GM12878 (cell line): ENCODE measurements around the gene SPTAN1. TPM values are rescaled to one million over a fixed set of nuclear protein-coding genes. Genes with fewer than 3 reads are reported as not detected.

Experiments
- ATAC-seq: fragments of 200-7000 bp; cut with Tn5 transposase; 3 replicates; pipeline ENCODE4 v1.9.1; 2020; ENCODE audit warnings: mild to moderate bottlenecking, moderate library complexity
- BruUV-seq: library from RNA; stranded (reverse); fragments of 400-500 nt; replicated peaks from 2 replicates; lab custom pipeline; 2021; lab: Mats Ljungman, UMichigan
- CTCF ChIA-PET: fragments of 300-600 bp; sonication (Branson Sonifier 250); formaldehyde crosslinking; extraction: SDS; loops from one replicate; lab custom pipeline; 2021; ENCODE audit warnings: inconsistent platforms; lab: Yijun Ruan, JAX
- POLR2A ChIA-PET: fragments of 350-600 bp; formaldehyde crosslinking; extraction: SDS; loops from one replicate; lab custom pipeline; 2021; ENCODE audit warnings: inconsistent platforms; lab: Charles Lee
- RAD21 ChIA-PET: fragments of 300-600 bp; sonication (Branson Sonifier 250); formaldehyde crosslinking; loops from one replicate; lab custom pipeline; 2023; ENCODE audit warnings: antibody characterized with exemption; ENCODE audit not compliant: unreplicated experiment; lab: Charles Lee
- SMC1A ChIA-PET: fragments of 300-600 bp; sonication (Branson Sonifier 250); formaldehyde crosslinking; loops from one replicate; lab custom pipeline; 2023; ENCODE audit not compliant: unreplicated experiment, uncharacterized antibody; lab: Charles Lee
- DNase-seq: peaks from one replicate; pipeline ENCODE4 v3.0.0-alpha.2; 2011; ENCODE audit warnings: low read depth, low spot score
- FAIRE-seq: peaks from 3 replicates; lab custom pipeline; 2011; peaks lifted over from hg19 to GRCh38; lab: Jason Lieb, UNC
- H2AFZ ChIP-seq: 2 replicates; pipeline ENCODE4 v1.6.0; 2011; ENCODE audit warnings: low read depth, low read length, control low read depth; ENCODE audit not compliant: control insufficient read depth
- H3K27ac ChIP-seq: 2 replicates; pipeline ENCODE4 v1.5.1; 2011; ENCODE audit warnings: control low read depth; ENCODE audit not compliant: control insufficient read depth, insufficient read depth
- H3K27me3 ChIP-seq, 2 experiments: replicated peaks in 1 of 2; 2 replicates each; pipeline versions ENCODE4 v1.6.0 to v1.6.1; 2011; ENCODE audit warnings: low read length in 1 of 2; ENCODE audit not compliant: control insufficient read depth in 2 of 2, insufficient read depth in 2 of 2
- H3K36me3 ChIP-seq, 2 experiments: 2 replicates each; pipeline ENCODE4 v1.5.1; 2011; ENCODE audit warnings: low read length in 1 of 2; ENCODE audit not compliant: control insufficient read depth in 2 of 2, insufficient read depth in 2 of 2
- H3K4me1 ChIP-seq: 2 replicates; pipeline ENCODE4 v1.6.1; 2011; ENCODE audit warnings: mild to moderate bottlenecking, low read length, moderate library complexity, mixed read lengths; ENCODE audit not compliant: control insufficient read depth, insufficient read depth
- H3K4me2 ChIP-seq: 2 replicates; pipeline ENCODE4 v1.6.0; 2011; ENCODE audit warnings: control low read depth; ENCODE audit not compliant: control insufficient read depth, insufficient read depth
- H3K4me3 ChIP-seq: fragments of 200-600 bp; sonication (generic); 2 replicates; pipeline ENCODE4 v1.5.1; 2016
- H3K79me2 ChIP-seq: 2 replicates; pipeline ENCODE4 v1.6.0; 2011; ENCODE audit warnings: low read length; ENCODE audit not compliant: control insufficient read depth, insufficient read depth
- H3K9ac ChIP-seq: 2 replicates; pipeline ENCODE4 v1.8.0; 2011; ENCODE audit warnings: low read length, control low read depth, mixed read lengths; ENCODE audit not compliant: control insufficient read depth, insufficient read depth
- H3K9me3 ChIP-seq: replicated peaks from 3 replicates; pipeline ENCODE4 v1.5.1; 2011; ENCODE audit warnings: mild to moderate bottlenecking, low read length; ENCODE audit not compliant: control insufficient read depth, insufficient read depth
- H4K20me1 ChIP-seq: 2 replicates; pipeline ENCODE4 v1.6.0; 2011; ENCODE audit not compliant: control insufficient read depth, insufficient read depth
- MYB ChIP-seq: fragments of 150-350 bp; IDR thresholded peaks from 2 replicates; pipeline ENCODE4 v1.6.1; 2014; ENCODE audit warnings: mild to moderate bottlenecking, low read depth, low read length, borderline replicate concordance
- RELA ChIP-seq: fragments of 450-650 bp; IDR thresholded peaks from 2 replicates; pipeline ENCODE4 v1.8.0; 2014; ENCODE audit warnings: borderline replicate concordance; ENCODE audit not compliant: partially characterized antibody
- WGBS: methylation state at CpG from one replicate; pipeline ENCODE4 v1.1.6; 2016; ENCODE audit warnings: low lambda C conversion rate; ENCODE audit not compliant: insufficient replicate concordance, insufficient coverage; ENCODE audit errors: missing lambda C conversion rate; 5-methylcytosine and 5-hydroxymethylcytosine counted together
- in situ Hi-C: fragments of 300-500 bp; cut with MboI; formaldehyde crosslinking; loops from 9 replicates; pipeline ENCODE4 v1.14.3; 2018; ENCODE audit warnings: mixed read lengths
- intact Hi-C: fragments of 100-400 bp; cut with micrococcal nuclease; formaldehyde crosslinking; loops from one replicate; pipeline ENCODE4 v1.14.2; 2022; ENCODE audit not compliant: unreplicated experiment
- polyA plus RNA-seq, 11 experiments: library from polyadenylated mRNA; depleted of rRNA in 4 of 11; unstranded in 6 of 11; stranded (reverse) in 5 of 11; fragments of >200 nt; fragmentation: Nextera tagmentation in 4 of 11; fragmentation: Illumina TruSeq in 1 of 11; extraction: Ambion mirVana in 4 of 11; extraction: Trizol in 1 of 11; gene quantifications; 1 replicate in 1 of 11; 2 replicates in 10 of 11; pipeline versions ENCODE4 v1.2.1 to v1.2.3, GENCODE V29; 2011 to 2016; ENCODE audit warnings: inconsistent platforms in 2 of 11, missing spikeins in 2 of 11, low read depth in 1 of 11
- total RNA-seq, 4 experiments: library from RNA; depleted of rRNA in 3 of 4; stranded (reverse); fragments of >200 nt in 3 of 4; fragmentation: Illumina TruSeq in 1 of 4; extraction: Trizol in 1 of 4; gene quantifications; 2 replicates each; pipeline versions ENCODE4 v1.2.1 to v1.2.3, GENCODE V29; 2013 to 2021
- TF ChIP-seq, protein P1 (sequence below): fragments of 450-650 bp; IDR thresholded peaks from 2 replicates; pipeline ENCODE4 v1.6.1; 2017; ENCODE audit warnings: mild to moderate bottlenecking
- TF ChIP-seq, protein P2 (sequence below): fragments of 450-650 bp; IDR thresholded peaks from 2 replicates; pipeline ENCODE4 v1.6.1; 2017; ENCODE audit warnings: mild to moderate bottlenecking, moderate library complexity
- TF ChIP-seq, protein P3 (sequence below): fragments of 450-650 bp; formaldehyde crosslinking; IDR thresholded peaks from 2 replicates; pipeline ENCODE4 v1.4.0; 2020; ENCODE audit warnings: mild to moderate bottlenecking, moderate library complexity

SPTAN1 gene
- total and polyA plus RNA-seq, 10 of the 15 experiments (the other 5 are each of a cell fraction or from before 2014, with no cell fraction given): 18.7 to 156 (median 73.6) TPM

DNA sequence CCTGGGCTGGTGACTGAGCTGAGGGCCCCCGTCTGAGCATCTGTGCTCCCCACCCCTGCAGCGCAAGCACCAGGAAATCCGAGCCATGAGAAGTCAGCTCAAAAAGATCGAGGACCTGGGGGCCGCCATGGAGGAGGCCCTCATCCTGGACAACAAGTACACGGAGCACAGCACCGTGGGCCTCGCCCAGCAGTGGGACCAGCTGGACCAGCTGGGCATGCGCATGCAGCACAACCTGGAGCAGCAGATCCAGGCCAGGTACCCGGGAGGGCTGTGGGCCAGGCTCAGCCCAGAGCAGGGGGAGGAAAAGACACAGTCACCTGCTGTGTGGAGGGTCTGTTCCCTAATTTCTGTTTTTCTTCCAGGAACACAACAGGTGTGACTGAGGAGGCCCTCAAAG is 79.7 kb downstream of the SPTAN1 start:
- TF ChIP-seq, protein P1, sequence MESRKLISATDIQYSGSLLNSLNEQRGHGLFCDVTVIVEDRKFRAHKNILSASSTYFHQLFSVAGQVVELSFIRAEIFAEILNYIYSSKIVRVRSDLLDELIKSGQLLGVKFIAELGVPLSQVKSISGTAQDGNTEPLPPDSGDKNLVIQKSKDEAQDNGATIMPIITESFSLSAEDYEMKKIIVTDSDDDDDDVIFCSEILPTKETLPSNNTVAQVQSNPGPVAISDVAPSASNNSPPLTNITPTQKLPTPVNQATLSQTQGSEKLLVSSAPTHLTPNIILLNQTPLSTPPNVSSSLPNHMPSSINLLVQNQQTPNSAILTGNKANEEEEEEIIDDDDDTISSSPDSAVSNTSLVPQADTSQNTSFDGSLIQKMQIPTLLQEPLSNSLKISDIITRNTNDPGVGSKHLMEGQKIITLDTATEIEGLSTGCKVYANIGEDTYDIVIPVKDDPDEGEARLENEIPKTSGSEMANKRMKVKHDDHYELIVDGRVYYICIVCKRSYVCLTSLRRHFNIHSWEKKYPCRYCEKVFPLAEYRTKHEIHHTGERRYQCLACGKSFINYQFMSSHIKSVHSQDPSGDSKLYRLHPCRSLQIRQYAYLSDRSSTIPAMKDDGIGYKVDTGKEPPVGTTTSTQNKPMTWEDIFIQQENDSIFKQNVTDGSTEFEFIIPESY: no peak
- TF ChIP-seq MYB (no peak), RELA (no peak)
- TF ChIP-seq, protein P2, sequence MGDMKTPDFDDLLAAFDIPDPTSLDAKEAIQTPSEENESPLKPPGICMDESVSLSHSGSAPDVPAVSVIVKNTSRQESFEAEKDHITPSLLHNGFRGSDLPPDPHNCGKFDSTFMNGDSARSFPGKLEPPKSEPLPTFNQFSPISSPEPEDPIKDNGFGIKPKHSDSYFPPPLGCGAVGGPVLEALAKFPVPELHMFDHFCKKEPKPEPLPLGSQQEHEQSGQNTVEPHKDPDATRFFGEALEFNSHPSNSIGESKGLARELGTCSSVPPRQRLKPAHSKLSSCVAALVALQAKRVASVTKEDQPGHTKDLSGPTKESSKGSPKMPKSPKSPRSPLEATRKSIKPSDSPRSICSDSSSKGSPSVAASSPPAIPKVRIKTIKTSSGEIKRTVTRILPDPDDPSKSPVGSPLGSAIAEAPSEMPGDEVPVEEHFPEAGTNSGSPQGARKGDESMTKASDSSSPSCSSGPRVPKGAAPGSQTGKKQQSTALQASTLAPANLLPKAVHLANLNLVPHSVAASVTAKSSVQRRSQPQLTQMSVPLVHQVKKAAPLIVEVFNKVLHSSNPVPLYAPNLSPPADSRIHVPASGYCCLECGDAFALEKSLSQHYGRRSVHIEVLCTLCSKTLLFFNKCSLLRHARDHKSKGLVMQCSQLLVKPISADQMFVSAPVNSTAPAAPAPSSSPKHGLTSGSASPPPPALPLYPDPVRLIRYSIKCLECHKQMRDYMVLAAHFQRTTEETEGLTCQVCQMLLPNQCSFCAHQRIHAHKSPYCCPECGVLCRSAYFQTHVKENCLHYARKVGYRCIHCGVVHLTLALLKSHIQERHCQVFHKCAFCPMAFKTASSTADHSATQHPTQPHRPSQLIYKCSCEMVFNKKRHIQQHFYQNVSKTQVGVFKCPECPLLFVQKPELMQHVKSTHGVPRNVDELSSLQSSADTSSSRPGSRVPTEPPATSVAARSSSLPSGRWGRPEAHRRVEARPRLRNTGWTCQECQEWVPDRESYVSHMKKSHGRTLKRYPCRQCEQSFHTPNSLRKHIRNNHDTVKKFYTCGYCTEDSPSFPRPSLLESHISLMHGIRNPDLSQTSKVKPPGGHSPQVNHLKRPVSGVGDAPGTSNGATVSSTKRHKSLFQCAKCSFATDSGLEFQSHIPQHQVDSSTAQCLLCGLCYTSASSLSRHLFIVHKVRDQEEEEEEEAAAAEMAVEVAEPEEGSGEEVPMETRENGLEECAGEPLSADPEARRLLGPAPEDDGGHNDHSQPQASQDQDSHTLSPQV: no peak
- TF ChIP-seq, protein P3, sequence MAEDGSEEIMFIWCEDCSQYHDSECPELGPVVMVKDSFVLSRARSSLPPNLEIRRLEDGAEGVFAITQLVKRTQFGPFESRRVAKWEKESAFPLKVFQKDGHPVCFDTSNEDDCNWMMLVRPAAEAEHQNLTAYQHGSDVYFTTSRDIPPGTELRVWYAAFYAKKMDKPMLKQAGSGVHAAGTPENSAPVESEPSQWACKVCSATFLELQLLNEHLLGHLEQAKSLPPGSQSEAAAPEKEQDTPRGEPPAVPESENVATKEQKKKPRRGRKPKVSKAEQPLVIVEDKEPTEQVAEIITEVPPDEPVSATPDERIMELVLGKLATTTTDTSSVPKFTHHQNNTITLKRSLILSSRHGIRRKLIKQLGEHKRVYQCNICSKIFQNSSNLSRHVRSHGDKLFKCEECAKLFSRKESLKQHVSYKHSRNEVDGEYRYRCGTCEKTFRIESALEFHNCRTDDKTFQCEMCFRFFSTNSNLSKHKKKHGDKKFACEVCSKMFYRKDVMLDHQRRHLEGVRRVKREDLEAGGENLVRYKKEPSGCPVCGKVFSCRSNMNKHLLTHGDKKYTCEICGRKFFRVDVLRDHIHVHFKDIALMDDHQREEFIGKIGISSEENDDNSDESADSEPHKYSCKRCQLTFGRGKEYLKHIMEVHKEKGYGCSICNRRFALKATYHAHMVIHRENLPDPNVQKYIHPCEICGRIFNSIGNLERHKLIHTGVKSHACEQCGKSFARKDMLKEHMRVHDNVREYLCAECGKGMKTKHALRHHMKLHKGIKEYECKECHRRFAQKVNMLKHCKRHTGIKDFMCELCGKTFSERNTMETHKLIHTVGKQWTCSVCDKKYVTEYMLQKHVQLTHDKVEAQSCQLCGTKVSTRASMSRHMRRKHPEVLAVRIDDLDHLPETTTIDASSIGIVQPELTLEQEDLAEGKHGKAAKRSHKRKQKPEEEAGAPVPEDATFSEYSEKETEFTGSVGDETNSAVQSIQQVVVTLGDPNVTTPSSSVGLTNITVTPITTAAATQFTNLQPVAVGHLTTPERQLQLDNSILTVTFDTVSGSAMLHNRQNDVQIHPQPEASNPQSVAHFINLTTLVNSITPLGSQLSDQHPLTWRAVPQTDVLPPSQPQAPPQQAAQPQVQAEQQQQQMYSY (CRISPR knock-in tag): no peak
- H4K20me1 ChIP-seq: no peaks in the 10 kb centered on the region; the same call in 1 of the 2 replicates
- no peak overlapping the region for H3K9ac ChIP-seq
- peaks cover 0 to 33% of the 10 kb centered on the region in 2 experiments; a peak in 3 of 4 replicates for H3K36me3 ChIP-seq
- no peak for ATAC-seq
- FAIRE-seq: no peak
- ChIA-PET POLR2A (no interaction called here), CTCF (no interaction called here), SMC1A (interaction anchor here (0.5 kb wide), 1 partner anchor 47 kb away, joined by 4 read pairs; no protein-coding TSS in a partner anchor), RAD21 (no interaction called here)
- no peak overlapping the region for H2AFZ ChIP-seq
- H3K4me3 ChIP-seq: no peak overlapping the region
- 97% methylated on average over 10 of the region's 10 CpGs for WGBS
- no peak overlapping the region for H3K27ac ChIP-seq
- intact Hi-C loops: no loop called here
- in situ Hi-C loops: no loop called here
- no peaks in the 10 kb centered on the region for H3K79me2 ChIP-seq
- H3K4me1 ChIP-seq: no peaks in the 10 kb centered on the region
- no peaks in the 10 kb centered on the region for H3K27me3 ChIP-seq
- BruUV-seq: no TSS peak
- no peaks in the 10 kb centered on the region for H3K9me3 ChIP-seq
- no peak overlapping the region for H3K4me2 ChIP-seq
- no peak for DNase-seq
